Upper lobe of left lung (tissue), 6 donors: Measurements from ENCODE around the gene CENPI. TPM values are rescaled to one million over a fixed set of nuclear protein-coding genes. Genes with fewer than 3 reads are reported as not detected.

Source experiments
- ATAC-seq, 2 donors: fragments of 200-7000 bp; cut with Tn5 transposase; one replicate each; pipeline ENCODE4 v1.9.1; 2022; ENCODE audit warnings: mild to moderate bottlenecking in 2 of 2, moderate library complexity in 2 of 2; ENCODE audit not compliant: low FRiP score in 2 of 2
- DNase-seq, 2 donors: peaks; one replicate each; pipeline ENCODE4 v3.0.0-alpha.2; 2019 to 2020
- H3K27ac ChIP-seq, 4 donors: fragments of 200-600 bp; sonication (generic); one replicate each; pipeline ENCODE4 v1.5.1; 2016 to 2019
- H3K27me3 ChIP-seq, 4 donors: fragments of 200-600 bp; sonication (generic); one replicate each; pipeline ENCODE4 v1.5.1; 2017 to 2019
- H3K36me3 ChIP-seq, 4 donors: fragments of 200-600 bp; sonication (generic); one replicate each; pipeline ENCODE4 v1.5.1; 2016 to 2019
- H3K4me1 ChIP-seq, 4 donors: fragments of 200-600 bp; sonication (generic); one replicate each; pipeline ENCODE4 v1.5.1; 2018 to 2019
- H3K4me3 ChIP-seq, 4 donors: fragments of 200-600 bp; sonication (generic); one replicate each; pipeline ENCODE4 v1.5.1; 2017 to 2019; ENCODE audit warnings: mild to moderate bottlenecking in 2 of 4, moderate library complexity in 1 of 4
- H3K9me3 ChIP-seq, 4 donors: fragments of 200-600 bp; sonication (generic); one replicate each; pipeline ENCODE4 v1.5.1; 2018 to 2019
- EP300 ChIP-seq, 4 donors: sonication (generic); formaldehyde crosslinking; IDR thresholded peaks; one replicate each; pipeline ENCODE4 v1.5.1; 2017; ENCODE audit warnings: antibody characterized with exemption in 4 of 4, control low read depth in 2 of 4
- POLR2A ChIP-seq, 4 donors: fragments of 450-650 bp; IDR thresholded peaks; one replicate each; pipeline ENCODE4 v1.5.1; 2016 to 2017; ENCODE audit warnings: antibody characterized with exemption in 4 of 4, mild to moderate bottlenecking in 2 of 4
- POLR2AphosphoS5 ChIP-seq, 2 donors: sonication (generic); formaldehyde crosslinking; IDR thresholded peaks; one replicate each; pipeline ENCODE4 v1.5.1; 2017; ENCODE audit warnings: antibody characterized with exemption in 2 of 2
- WGBS, 2 donors: methylation state at CpG; one replicate each; pipeline ENCODE4 v1.1.5; 2017 to 2018; 5-methylcytosine and 5-hydroxymethylcytosine counted together
- total RNA-seq, 6 donors: library from RNA; depleted of rRNA in 4 of 6; stranded (reverse); fragments of >200 nt in 4 of 6; gene quantifications; one replicate each; pipeline versions ENCODE4 v1.1.0 to v1.2.1, GENCODE V29; 2016 to 2021
- TF ChIP-seq, protein P1 (sequence below), 6 experiments: fragments of 450-650 bp in 4 of 6; fragments of 200-600 bp in 2 of 6; sonication (generic) in 2 of 6; IDR thresholded peaks; one replicate each; pipeline ENCODE4 v1.5.1; 2016 to 2019; ENCODE audit warnings: antibody characterized with exemption in 6 of 6
- donor health status: DM: no; HTN: no; CAD: no; lungs with moderate emphysema.
- donor health status: DM: no; HTN: yes; CAD: no; lungs with severe emphysema.

Gene CENPI
- total RNA-seq, 6 donors from 2014 or later, result 0.67 to 4.2 (median 0.98) TPM

- no peak for ATAC-seq
- no peak overlapping the region for H3K27ac ChIP-seq
- H3K9me3 ChIP-seq, result no peaks in the 10 kb centered on the region
- H3K4me3 ChIP-seq, result no peak overlapping the region
- TF ChIP-seq POLR2A (IDR thresholded peaks at IDR 0.05) (no peak), POLR2AphosphoS5 (IDR thresholded peaks at IDR 0.05) (no peak), EP300 (IDR thresholded peaks at IDR 0.05) (no peak)
- TF ChIP-seq, protein P1, sequence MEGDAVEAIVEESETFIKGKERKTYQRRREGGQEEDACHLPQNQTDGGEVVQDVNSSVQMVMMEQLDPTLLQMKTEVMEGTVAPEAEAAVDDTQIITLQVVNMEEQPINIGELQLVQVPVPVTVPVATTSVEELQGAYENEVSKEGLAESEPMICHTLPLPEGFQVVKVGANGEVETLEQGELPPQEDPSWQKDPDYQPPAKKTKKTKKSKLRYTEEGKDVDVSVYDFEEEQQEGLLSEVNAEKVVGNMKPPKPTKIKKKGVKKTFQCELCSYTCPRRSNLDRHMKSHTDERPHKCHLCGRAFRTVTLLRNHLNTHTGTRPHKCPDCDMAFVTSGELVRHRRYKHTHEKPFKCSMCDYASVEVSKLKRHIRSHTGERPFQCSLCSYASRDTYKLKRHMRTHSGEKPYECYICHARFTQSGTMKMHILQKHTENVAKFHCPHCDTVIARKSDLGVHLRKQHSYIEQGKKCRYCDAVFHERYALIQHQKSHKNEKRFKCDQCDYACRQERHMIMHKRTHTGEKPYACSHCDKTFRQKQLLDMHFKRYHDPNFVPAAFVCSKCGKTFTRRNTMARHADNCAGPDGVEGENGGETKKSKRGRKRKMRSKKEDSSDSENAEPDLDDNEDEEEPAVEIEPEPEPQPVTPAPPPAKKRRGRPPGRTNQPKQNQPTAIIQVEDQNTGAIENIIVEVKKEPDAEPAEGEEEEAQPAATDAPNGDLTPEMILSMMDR (IDR thresholded peaks at IDR 0.05), result no peak
- DNase-seq, result no peak
- no peaks in the 10 kb centered on the region for H3K36me3 ChIP-seq
- WGBS, 2 donors, result 50 to 74% methylated on average over 1 to 3 of the region's 3 CpGs
- H3K4me1 ChIP-seq, result no peaks in the 10 kb centered on the region
- no peaks in the 10 kb centered on the region for H3K27me3 ChIP-seq
Observed at GRCh38 chrX:101080326-101081124, 17.5 kb upstream of the CENPI start.

DNA sequence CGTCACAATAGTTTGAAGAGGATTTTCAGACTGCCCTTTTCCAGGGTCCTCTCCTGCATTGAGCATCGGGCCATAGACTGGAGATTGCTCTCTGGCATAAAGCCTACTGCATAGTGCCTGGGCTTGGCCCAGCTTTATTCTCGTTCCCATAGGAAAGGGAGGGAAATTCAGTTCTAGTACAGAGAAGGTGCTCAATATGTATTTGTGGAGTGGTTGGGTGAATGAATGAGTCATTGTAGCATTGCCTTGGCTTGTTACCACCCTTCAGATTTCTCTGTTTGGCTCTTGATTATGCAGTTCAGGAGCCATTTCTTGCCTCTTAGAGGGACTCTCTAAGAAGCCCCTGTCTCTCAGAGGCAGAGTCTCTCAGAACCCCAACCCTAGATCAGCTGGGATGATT, 16.8 kb upstream of the CENPI start:
- H3K36me3 ChIP-seq, result no peaks in the 10 kb centered on the region
- no peak overlapping the region for H3K4me3 ChIP-seq
- no peak for DNase-seq
- WGBS, 2 donors, result 59 to 78% methylated on average over 1 to 3 of the region's 3 CpGs
- no peak for ATAC-seq
- TF ChIP-seq EP300 (IDR thresholded peaks at IDR 0.05) (no peak), POLR2A (IDR thresholded peaks at IDR 0.05) (no peak), POLR2AphosphoS5 (IDR thresholded peaks at IDR 0.05) (no peak)
- TF ChIP-seq, protein P1 (IDR thresholded peaks at IDR 0.05), result no peak
- no peaks in the 10 kb centered on the region for H3K27me3 ChIP-seq
- H3K9me3 ChIP-seq, result no peaks in the 10 kb centered on the region
- H3K27ac ChIP-seq, result no peak overlapping the region
- no peaks in the 10 kb centered on the region for H3K4me1 ChIP-seq

- 53 to 89% methylated on average over 1 of the region's 1 CpG for WGBS, 2 donors
- ATAC-seq (no peak), DNase-seq (no peak)
- Histone ChIP-seq H3K36me3 (no peaks in the 10 kb centered on the region), H3K4me3 (no peak overlapping the region), H3K27ac (no peak overlapping the region), H3K27me3 (no peaks in the 10 kb centered on the region), H3K4me1 (no peaks in the 10 kb centered on the region), H3K9me3 (no peaks in the 10 kb centered on the region)
- no peak for TF ChIP-seq EP300 (IDR thresholded peaks at IDR 0.05)
- TF ChIP-seq, protein P1 (IDR thresholded peaks at IDR 0.05), result no peak
- TF ChIP-seq POLR2A (IDR thresholded peaks at IDR 0.05), result no peak
Observed at GRCh38 chrX:101091817-101092216, 6.2 kb upstream of the CENPI start.

DNA sequence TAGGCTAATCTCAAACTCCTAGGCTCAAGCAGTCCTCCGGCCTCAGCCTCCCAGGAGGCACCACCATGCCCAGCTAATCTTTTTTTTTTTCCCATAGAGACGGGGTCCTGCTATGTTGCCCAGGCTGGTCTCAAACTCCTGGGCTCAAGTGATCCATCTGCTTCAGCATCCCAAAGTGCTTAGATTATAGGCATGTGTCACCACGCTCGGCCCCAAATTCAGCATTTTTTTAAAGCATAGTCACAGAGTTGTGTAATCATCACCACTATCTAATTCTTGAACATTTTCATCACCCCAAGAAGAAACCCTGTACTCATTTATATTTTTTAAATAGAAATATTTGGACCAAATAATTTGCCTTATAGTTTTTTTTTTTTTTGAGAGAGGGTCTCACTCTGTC, 10.3 kb downstream of the CENPI start:
- DNase-seq (no peak), ATAC-seq (no peak)
- Histone ChIP-seq H3K36me3 (no peaks in the 10 kb centered on the region), H3K27me3 (no peaks in the 10 kb centered on the region), H3K27ac (no peak overlapping the region), H3K9me3 (no peaks in the 10 kb centered on the region), H3K4me1 (no peaks in the 10 kb centered on the region), H3K4me3 (no peak overlapping the region)
- WGBS, 2 donors, result 92 to 97% methylated on average over 4 of the region's 4 CpGs
- TF ChIP-seq POLR2A (IDR thresholded peaks at IDR 0.05) (no peak), POLR2AphosphoS5 (IDR thresholded peaks at IDR 0.05) (no peak), EP300 (IDR thresholded peaks at IDR 0.05) (no peak)
- TF ChIP-seq, protein P1 (IDR thresholded peaks at IDR 0.05), result no peak

- Histone ChIP-seq H3K4me1 (no peaks in the 10 kb centered on the region), H3K4me3 (no peak overlapping the region), H3K27me3 (no peaks in the 10 kb centered on the region), H3K27ac (no peak overlapping the region), H3K9me3 (no peaks in the 10 kb centered on the region), H3K36me3 (no peaks in the 10 kb centered on the region)
- ATAC-seq (no peak), DNase-seq (no peak)
- TF ChIP-seq EP300 (IDR thresholded peaks at IDR 0.05), result no peak
- TF ChIP-seq, protein P1 (IDR thresholded peaks at IDR 0.05), result no peak
- no peak for TF ChIP-seq POLR2AphosphoS5 (IDR thresholded peaks at IDR 0.05)
- no peak for TF ChIP-seq POLR2A (IDR thresholded peaks at IDR 0.05)
- WGBS, 2 donors, result 70 to 76% methylated on average over 3 of the region's 3 CpGs
Observed at GRCh38 chrX:101117701-101118100, 19.7 kb downstream of the CENPI start.
